Immature natural killer cell (primary cell): ENCODE measurements around the gene OTULIN. TPM values are rescaled to one million over a fixed set of nuclear protein-coding genes. Genes with fewer than 3 reads are reported as not detected.

ENCODE experiments used
- DNase-seq, 3 donors: peaks; one replicate each; pipeline ENCODE4 v3.0.0; 2022; ENCODE audit warnings: mixed read lengths in 1 of 3
- H3K27ac Mint-ChIP-seq, 6 donors: one replicate each; pipeline ENCODE4 v1.8.0; 2020; ENCODE audit warnings: mixed read lengths in 6 of 6, mild to moderate bottlenecking in 5 of 6, inconsistent platforms in 4 of 6, moderate library complexity in 3 of 6
- H3K27me3 Mint-ChIP-seq, 3 donors: one replicate each; pipeline ENCODE4 v1.8.0; 2020 to 2021; ENCODE audit warnings: low read depth in 3 of 3, mild to moderate bottlenecking in 3 of 3, mixed read lengths in 3 of 3, moderate library complexity in 3 of 3, inconsistent platforms in 1 of 3
- H3K36me3 Mint-ChIP-seq, 3 donors: one replicate each; pipeline ENCODE4 v1.8.0; 2020; ENCODE audit warnings: mixed read lengths in 3 of 3, inconsistent platforms in 2 of 3, mild to moderate bottlenecking in 2 of 3
- H3K4me1 Mint-ChIP-seq, 2 donors: one replicate each; pipeline ENCODE4 v1.8.0; 2020; ENCODE audit warnings: inconsistent platforms in 2 of 2, mild to moderate bottlenecking in 2 of 2, mixed read lengths in 2 of 2, moderate library complexity in 1 of 2
- H3K4me3 Mint-ChIP-seq, 5 donors: one replicate each; pipeline ENCODE4 v1.8.0; 2020; ENCODE audit warnings: mild to moderate bottlenecking in 5 of 5, mixed read lengths in 5 of 5, inconsistent platforms in 3 of 5, moderate library complexity in 3 of 5
- H3K9me3 Mint-ChIP-seq, 6 donors: one replicate each; pipeline ENCODE4 v1.8.0; 2020; ENCODE audit warnings: mild to moderate bottlenecking in 6 of 6, mixed read lengths in 6 of 6, inconsistent platforms in 4 of 6, moderate library complexity in 3 of 6
- polyA plus RNA-seq, 3 donors: library from polyadenylated mRNA; unstranded; fragments of 300-500 nt; fragmentation: Illumina TruSeq; gene quantifications; one replicate each; pipeline ENCODE4 v1.2.3, GENCODE V29; 2021

The OTULIN gene
- polyA plus RNA-seq, 3 donors from 2014 or later: 15.4 to 23.8 (median 20.4) TPM

- Mint-ChIP-seq H3K4me3 (no peak overlapping the region), H3K9me3 (no peaks in the 10 kb centered on the region), H3K4me1 (peaks cover 17 to 27% of the 10 kb centered on the region in 2 donors), H3K27me3 (peaks cover 12 to 19% (median 15%) of the 10 kb centered on the region in 3 donors), H3K36me3 (no peaks in the 10 kb centered on the region), H3K27ac (peak overlapping the region; percentile 3 to 93 (median 22))
- DNase-seq: no peak
Measured at GRCh38 chr5:14660833-14661232, 3.7 kb upstream of the OTULIN start.

GRCh38 chr5:14662721-14663260 is 1.7 kb upstream of the OTULIN start:
- Mint-ChIP-seq H3K27me3 (peaks cover 15 to 27% (median 15%) of the 10 kb centered on the region in 3 donors), H3K27ac (peak overlapping the region; percentile 93 to 99 (median 97)), H3K36me3 (no peaks in the 10 kb centered on the region), H3K9me3 (no peaks in the 10 kb centered on the region), H3K4me1 (peaks cover 36 to 47% of the 10 kb centered on the region in 2 donors), H3K4me3 (peak overlapping the region in 1 of 5 donors; percentile 11)
- no peak for DNase-seq

DNA sequence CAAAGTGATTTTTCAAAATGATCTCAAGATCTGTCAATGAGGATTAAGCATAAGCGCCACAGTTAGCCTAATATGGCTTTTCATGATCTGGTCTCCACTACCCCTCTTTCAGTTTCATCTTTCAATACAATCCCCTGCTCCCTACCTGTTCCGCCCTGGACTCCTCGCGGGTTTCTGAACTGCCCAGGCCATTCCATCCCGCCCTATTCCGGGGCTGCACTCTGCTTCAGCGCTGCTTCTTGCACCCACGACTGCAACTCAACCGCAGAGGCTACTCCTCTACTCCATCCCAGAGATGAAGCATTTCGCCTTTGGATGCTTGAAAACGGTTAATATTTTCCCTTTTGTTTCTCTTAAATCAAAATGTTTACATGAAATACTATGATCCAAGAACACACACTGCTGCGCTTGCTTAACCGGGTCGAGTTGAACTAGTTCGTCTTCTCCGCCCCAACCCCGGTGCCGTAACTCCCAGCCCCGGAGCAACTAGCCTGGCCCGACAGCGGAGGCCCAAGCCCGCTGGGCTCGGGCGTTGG is 716 bp upstream of the OTULIN start:
- H3K9me3 Mint-ChIP-seq: no peaks in the 10 kb centered on the region
- no peak for DNase-seq
- H3K36me3 Mint-ChIP-seq: no peaks in the 10 kb centered on the region
- peaks cover 15 to 30% (median 15%) of the 10 kb centered on the region in 3 donors for H3K27me3 Mint-ChIP-seq
- peak overlapping the region; percentile 80 to 88 (median 86) for H3K4me3 Mint-ChIP-seq
- peak overlapping the region; percentile 93 to 99 (median 97) for H3K27ac Mint-ChIP-seq
- H3K4me1 Mint-ChIP-seq: peaks cover 46 to 57% of the 10 kb centered on the region in 2 donors

DNA sequence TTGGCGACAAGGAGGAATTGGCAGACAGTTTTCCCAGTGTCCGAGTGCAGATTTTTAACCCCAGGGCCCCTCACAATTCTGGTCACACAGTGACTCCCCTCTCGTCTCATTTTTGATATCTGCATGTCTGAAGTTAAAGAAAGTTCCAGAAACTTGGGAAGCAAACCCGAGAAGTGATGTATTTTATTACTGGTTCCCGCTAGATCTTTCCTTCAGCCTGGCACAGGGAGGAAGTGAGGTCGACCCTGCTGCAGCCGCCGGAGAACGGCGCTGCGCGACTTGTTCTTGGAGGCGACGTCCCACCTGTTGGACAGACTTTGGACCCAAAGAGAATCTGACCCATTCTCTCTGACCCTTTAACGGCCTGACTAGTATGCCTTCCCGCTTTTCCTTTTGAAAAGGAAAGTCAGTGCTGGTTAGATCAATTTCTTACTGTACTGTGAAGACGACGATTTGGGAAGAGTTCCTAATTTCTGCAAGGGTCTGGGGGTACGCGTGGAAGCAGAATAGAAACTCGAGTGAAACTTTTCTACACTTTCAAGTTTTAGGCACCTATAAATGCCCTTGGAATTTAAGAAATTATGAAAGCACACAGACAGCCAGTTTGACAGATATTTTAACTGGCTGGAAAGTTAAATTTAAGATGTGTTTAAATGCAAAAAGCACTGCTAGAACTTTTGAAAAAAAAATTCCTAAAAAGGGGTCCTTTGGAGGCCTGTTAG is 744 bp downstream of the OTULIN start:
- H3K27ac Mint-ChIP-seq: peak overlapping the region; percentile 84 to 94 (median 90)
- H3K4me3 Mint-ChIP-seq: peak overlapping the region; percentile 94 to 97 (median 95)
- peaks cover 59 to 71% of the 10 kb centered on the region in 2 donors for H3K4me1 Mint-ChIP-seq
- peaks cover 15 to 30% (median 15%) of the 10 kb centered on the region in 3 donors for H3K27me3 Mint-ChIP-seq
- H3K36me3 Mint-ChIP-seq: no peaks in the 10 kb centered on the region
- no peaks in the 10 kb centered on the region for H3K9me3 Mint-ChIP-seq
- DNase-seq: peak in 1 of 3 donors; percentile 32

GRCh38 chr5:14665949-14666348 is 1.4 kb downstream of the OTULIN start:
- Mint-ChIP-seq H3K4me3 (peak overlapping the region; percentile 94 to 97 (median 95)), H3K27ac (peak overlapping the region; percentile 84 to 94 (median 90)), H3K27me3 (peaks cover 15 to 30% (median 17%) of the 10 kb centered on the region in 3 donors), H3K36me3 (no peaks in the 10 kb centered on the region), H3K9me3 (no peaks in the 10 kb centered on the region), H3K4me1 (peaks cover 61 to 74% of the 10 kb centered on the region in 2 donors)
- DNase-seq: peak in 2 of 3 donors; percentile 42 to 43

GRCh38 chr5:14666357-14666756 is 1.8 kb downstream of the OTULIN start:
- Mint-ChIP-seq H3K4me1 (peaks cover 65 to 76% of the 10 kb centered on the region in 2 donors), H3K9me3 (no peaks in the 10 kb centered on the region), H3K4me3 (peak overlapping the region; percentile 94 to 97 (median 95)), H3K27ac (peak overlapping the region; percentile 84 to 94 (median 90)), H3K36me3 (no peaks in the 10 kb centered on the region), H3K27me3 (peaks cover 15 to 30% (median 17%) of the 10 kb centered on the region in 3 donors)
- no peak for DNase-seq

GRCh38 chr5:14667290-14667689 is 2.8 kb downstream of the OTULIN start:
- H3K4me1 Mint-ChIP-seq: peaks cover 74 to 85% of the 10 kb centered on the region in 2 donors
- DNase-seq: no peak

GRCh38 chr5:14667770-14668169 is 3.3 kb downstream of the OTULIN start:
- peaks cover 79 to 90% of the 10 kb centered on the region in 2 donors for H3K4me1 Mint-ChIP-seq

More at GRCh38 chr5:14667290-14667689, 2.8 kb downstream of the OTULIN start:
- Mint-ChIP-seq H3K9me3 (no peaks in the 10 kb centered on the region), H3K36me3 (no peaks in the 10 kb centered on the region), H3K27me3 (peaks cover 15 to 30% (median 17%) of the 10 kb centered on the region in 3 donors), H3K4me3 (peak overlapping the region; percentile 75 to 95 (median 77)), H3K27ac (peak overlapping the region; percentile 84 to 94 (median 90))

GRCh38 chr5:14668181-14668591 is 3.7 kb downstream of the OTULIN start:
- H3K4me3 Mint-ChIP-seq: peak overlapping the region; percentile 67 to 95 (median 75)
- peaks cover 83 to 94% of the 10 kb centered on the region in 2 donors for H3K4me1 Mint-ChIP-seq
- peaks cover 15 to 34% (median 17%) of the 10 kb centered on the region in 3 donors for H3K27me3 Mint-ChIP-seq
- no peaks in the 10 kb centered on the region for H3K9me3 Mint-ChIP-seq
- no peaks in the 10 kb centered on the region for H3K36me3 Mint-ChIP-seq
- peak overlapping the region; percentile 84 to 94 (median 90) for H3K27ac Mint-ChIP-seq
- peak; percentile 72 to 84 (median 77) for DNase-seq

More at GRCh38 chr5:14667770-14668169, 3.3 kb downstream of the OTULIN start:
- peak overlapping the region; percentile 67 to 95 (median 75) for H3K4me3 Mint-ChIP-seq
- no peak for DNase-seq
- peaks cover 15 to 34% (median 17%) of the 10 kb centered on the region in 3 donors for H3K27me3 Mint-ChIP-seq
- no peaks in the 10 kb centered on the region for H3K9me3 Mint-ChIP-seq
- no peaks in the 10 kb centered on the region for H3K36me3 Mint-ChIP-seq
- H3K27ac Mint-ChIP-seq: peak overlapping the region; percentile 84 to 94 (median 90)

- no peak overlapping the region for H3K4me3 Mint-ChIP-seq
- DNase-seq: no peak
- peaks cover 8 to 25% (median 12%) of the 10 kb centered on the region in 3 donors for H3K27me3 Mint-ChIP-seq
- H3K27ac Mint-ChIP-seq: peak overlapping the region in 5 of 6 donors; percentile 12 to 94 (median 89)
- H3K9me3 Mint-ChIP-seq: no peaks in the 10 kb centered on the region
- peaks cover 0 to 8% (median 0%) of the 10 kb centered on the region in 3 donors for H3K36me3 Mint-ChIP-seq
- H3K4me1 Mint-ChIP-seq: peaks cover 85 to 95% of the 10 kb centered on the region in 2 donors
Measured at GRCh38 chr5:14669415-14669814, 4.9 kb downstream of the OTULIN start.

- no peak for DNase-seq
Measured at GRCh38 chr5:14669975-14670374, 5.5 kb downstream of the OTULIN start.

DNA sequence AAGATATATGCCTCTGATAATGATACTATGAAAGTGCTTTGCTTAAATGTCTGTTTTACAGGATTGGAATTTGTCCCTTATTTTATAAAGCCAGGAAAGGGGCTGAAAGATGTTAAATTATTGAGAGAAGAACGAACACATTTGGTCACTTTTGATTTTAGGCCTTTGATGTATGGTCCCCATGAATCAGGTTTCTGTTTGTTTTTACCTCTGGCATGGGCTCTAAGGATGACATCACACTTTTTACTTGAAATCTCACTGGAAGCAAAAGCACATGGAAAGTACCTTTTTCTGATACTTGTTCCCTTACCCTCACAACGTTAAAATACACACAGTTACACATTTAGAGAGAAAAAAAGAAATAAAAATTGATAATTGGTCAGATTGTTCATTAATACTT is 6.9 kb downstream of the OTULIN start:
- H3K4me1 Mint-ChIP-seq: peaks cover 88 to 100% of the 10 kb centered on the region in 2 donors
- peaks cover 0 to 12% (median 3%) of the 10 kb centered on the region in 3 donors for H3K36me3 Mint-ChIP-seq
- H3K27ac Mint-ChIP-seq: peak overlapping the region in 4 of 6 donors; percentile 32 to 82 (median 46)
- peaks cover 2 to 14% (median 7%) of the 10 kb centered on the region in 3 donors for H3K27me3 Mint-ChIP-seq
- peak overlapping the region in 3 of 5 donors; percentile 21 to 33 (median 23) for H3K4me3 Mint-ChIP-seq
- H3K9me3 Mint-ChIP-seq: no peaks in the 10 kb centered on the region
- DNase-seq: no peak

More at GRCh38 chr5:14669975-14670374, 5.5 kb downstream of the OTULIN start:
- peaks cover 87 to 100% of the 10 kb centered on the region in 2 donors for H3K4me1 Mint-ChIP-seq
- peaks cover 0 to 8% (median 0%) of the 10 kb centered on the region in 3 donors for H3K36me3 Mint-ChIP-seq
- peak overlapping the region in 3 of 6 donors; percentile 55 to 93 (median 71) for H3K27ac Mint-ChIP-seq
- H3K4me3 Mint-ChIP-seq: peak overlapping the region in 1 of 5 donors; percentile 23
- H3K9me3 Mint-ChIP-seq: no peaks in the 10 kb centered on the region
- H3K27me3 Mint-ChIP-seq: peaks cover 8 to 22% (median 9%) of the 10 kb centered on the region in 3 donors

GRCh38 chr5:14672082-14672481 is 7.6 kb downstream of the OTULIN start:
- H3K4me3 Mint-ChIP-seq: peak overlapping the region in 2 of 5 donors; percentile 15 to 54
- DNase-seq: no peak
- peaks cover 2 to 11% (median 7%) of the 10 kb centered on the region in 3 donors for H3K27me3 Mint-ChIP-seq
- H3K9me3 Mint-ChIP-seq: no peaks in the 10 kb centered on the region
- peaks cover 86 to 100% of the 10 kb centered on the region in 2 donors for H3K4me1 Mint-ChIP-seq
- peaks cover 0 to 12% (median 3%) of the 10 kb centered on the region in 3 donors for H3K36me3 Mint-ChIP-seq
- peak overlapping the region in 3 of 6 donors; percentile 33 to 87 (median 57) for H3K27ac Mint-ChIP-seq
